Stimulated activated CD8-positive, alpha-beta memory T cell treated with anti-CD3 and anti-CD28 coated beads, Interleukin-7, amount 100 ng/mL, for 4 hours (primary cell): ENCODE measurements around the gene KATNIP.
"Not testable (repeated sequence)": the region's sequence is repeated elsewhere in the genome, so short reads cannot be mapped to it uniquely, and the experiment has no call there.

ENCODE experiments used
- DNase-seq, 2 donors: peaks; one replicate each; pipeline ENCODE4 v3.0.0-alpha.2; 2020; ENCODE audit warnings: low read depth in 2 of 2

Gene KATNIP

GRCh38 chr16:27538528-27538927 lies 11.4 kb upstream of the KATNIP start:
- no peak for DNase-seq

DNA sequence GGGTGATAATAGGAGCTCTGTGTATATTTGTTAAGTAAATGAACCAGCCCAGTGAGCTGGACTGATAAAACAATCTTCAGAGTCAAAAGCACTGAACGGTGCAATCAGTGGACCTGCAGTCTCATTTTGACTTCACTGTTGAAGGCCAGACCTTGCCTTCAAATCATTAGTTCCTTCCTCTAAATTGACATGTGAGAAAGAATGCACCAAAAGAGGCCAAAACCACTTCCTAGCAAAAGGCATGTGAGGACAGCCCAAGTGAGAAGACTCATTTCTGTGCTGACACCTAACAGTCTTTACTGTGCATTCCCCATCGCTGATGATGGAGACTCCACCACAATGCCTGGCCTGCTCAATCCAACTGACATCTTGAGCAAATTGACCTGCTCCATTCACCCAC lies 10.8 kb upstream of the KATNIP start:
- no peak for DNase-seq

- DNase-seq = no peak
These were observed 10.3 kb upstream of the KATNIP start for GRCh38 chr16:27539636-27540035.

GRCh38 chr16:27543801-27544200 lies 6.1 kb upstream of the KATNIP start:
- no peak for DNase-seq

- no peak for DNase-seq
These were observed 5.3 kb upstream of the KATNIP start for GRCh38 chr16:27544671-27545070.

DNA sequence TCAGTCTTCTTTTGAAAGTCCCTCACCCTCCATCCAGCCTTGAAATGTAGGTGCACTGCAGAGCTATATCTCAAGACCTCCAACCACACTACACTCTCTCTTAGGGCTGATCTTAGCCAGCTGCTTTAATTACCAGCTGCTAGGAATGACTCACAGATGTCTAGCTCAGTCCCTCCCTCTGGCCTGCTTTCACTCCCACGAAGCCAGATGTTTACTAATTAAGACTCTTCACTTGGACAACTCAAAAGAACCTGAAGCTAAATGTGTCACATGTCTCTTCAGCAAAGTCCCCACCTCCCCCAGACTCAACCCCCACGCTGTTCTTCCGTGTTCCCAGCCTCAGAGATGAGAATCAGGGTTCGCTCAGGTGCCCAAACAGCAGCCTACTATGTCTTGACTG lies 2.8 kb upstream of the KATNIP start:
- DNase-seq = no peak

DNA sequence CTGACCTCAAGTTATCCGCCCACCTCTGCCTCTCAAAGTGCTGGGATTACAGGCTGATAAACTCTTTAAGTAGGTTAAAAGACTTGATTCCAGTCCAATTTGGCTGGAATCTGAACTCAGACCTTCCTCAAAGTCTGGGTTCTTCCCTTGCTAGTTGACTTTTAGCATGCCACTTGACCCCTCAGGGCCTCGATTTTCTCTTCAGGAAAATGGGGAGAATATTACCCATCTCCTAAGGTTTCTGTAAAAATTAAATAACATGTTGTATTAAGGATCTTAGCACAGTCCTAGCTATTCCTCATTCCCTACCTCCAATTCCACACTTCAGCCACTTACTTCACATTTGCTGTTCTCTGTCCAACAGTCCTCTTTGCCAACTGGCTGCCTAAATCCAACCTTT lies 2.1 kb upstream of the KATNIP start:
- DNase-seq = no peak

DNA sequence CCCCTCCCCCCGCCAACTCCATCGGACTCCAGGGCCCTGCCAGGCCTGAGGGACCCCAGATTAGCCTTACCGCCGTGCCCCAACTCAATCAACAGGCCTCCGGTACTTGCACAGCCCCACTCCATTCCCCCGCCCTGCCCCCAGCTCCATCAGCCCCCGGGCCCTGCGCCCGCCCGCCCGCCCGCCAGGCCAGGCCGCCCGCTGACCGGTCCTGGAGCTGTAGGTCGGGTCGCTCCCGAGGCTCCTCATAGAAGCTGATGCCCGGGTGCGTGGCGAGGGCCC lies 539 bp upstream of the KATNIP start:
- DNase-seq = no peak

- DNase-seq = no peak
These were observed 607 bp downstream of the KATNIP start for GRCh38 chr16:27550582-27550920.

DNA sequence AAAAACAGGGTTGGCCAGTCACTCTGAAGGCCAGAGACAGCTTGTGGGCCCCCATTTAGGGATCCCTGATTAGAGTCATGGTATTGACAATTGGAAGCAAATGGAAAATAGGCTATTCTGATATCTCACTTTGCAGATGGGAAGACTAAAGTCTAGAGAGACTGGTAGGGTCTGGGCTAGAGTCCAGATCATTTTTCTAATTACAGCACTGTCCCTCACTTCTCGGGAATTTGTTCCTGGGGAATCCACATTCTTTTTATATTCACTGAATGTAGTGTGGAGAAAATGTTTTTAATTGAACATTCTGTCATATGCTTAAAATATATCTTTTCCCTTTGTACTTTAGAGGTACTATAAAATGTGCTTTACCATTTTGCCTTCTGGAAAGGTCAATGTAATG lies 1.1 kb downstream of the KATNIP start:
- DNase-seq = no peak

DNA sequence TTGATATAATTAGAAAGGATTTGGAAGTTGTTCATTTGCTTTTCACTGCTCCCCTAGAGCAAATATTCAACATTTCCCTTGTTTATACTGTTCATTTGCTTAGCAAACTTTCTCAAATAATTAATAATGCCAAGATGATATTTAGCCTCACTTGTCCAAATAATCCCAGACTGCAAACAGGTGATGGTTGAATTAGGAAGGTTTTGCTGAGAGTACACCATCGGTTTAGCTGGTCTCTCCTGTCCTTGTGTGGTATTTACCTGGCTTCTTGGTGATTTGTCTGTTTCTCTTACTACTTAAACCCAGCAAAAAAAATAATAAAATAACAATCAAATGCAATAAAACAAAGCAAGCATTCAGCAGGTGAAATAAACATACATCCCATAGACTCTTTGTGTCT lies 6.5 kb downstream of the KATNIP start:
- DNase-seq = no peak

- no peak for DNase-seq
These were observed 8.5 kb downstream of the KATNIP start for GRCh38 chr16:27558434-27558833.

DNA sequence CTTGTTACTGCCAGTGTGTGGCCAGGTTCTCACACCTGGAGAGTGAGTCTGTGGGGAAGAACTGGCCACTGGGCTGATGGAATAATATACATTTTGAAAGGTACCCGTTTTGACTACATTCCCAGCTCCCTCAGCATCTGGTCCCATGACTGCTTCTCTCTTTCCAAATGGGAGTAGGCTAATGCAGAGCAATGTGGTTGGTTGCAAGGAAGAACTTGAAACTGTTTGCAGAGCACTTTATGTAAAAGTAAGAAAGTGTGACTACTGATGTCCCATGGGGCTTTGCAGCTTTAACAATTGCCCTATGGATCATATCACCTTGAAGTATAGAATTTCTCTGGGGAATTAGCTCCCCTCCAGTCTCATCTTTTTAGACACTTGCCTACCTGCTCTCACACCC lies 9.0 kb downstream of the KATNIP start:
- DNase-seq = no peak

DNA sequence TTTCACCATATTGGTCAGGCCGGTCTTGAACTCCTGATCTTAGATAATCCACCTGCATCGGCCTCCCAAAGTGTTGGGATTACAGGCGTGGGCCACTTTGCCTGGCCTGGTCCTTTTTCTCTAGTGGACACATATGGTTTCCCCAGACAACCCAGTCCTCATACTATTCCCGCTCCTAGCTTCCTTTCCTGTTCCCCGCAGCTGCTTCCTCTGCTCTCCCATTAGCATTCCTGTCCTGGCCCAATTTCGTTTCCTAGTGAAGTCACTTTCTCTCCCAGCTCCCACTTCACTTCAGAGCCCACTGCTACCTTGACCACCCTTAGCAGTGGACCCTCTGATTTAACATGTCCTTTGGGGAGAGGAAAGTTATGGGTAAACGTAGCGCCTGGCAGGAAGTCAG lies 11.3 kb downstream of the KATNIP start:
- no peak for DNase-seq

DNA sequence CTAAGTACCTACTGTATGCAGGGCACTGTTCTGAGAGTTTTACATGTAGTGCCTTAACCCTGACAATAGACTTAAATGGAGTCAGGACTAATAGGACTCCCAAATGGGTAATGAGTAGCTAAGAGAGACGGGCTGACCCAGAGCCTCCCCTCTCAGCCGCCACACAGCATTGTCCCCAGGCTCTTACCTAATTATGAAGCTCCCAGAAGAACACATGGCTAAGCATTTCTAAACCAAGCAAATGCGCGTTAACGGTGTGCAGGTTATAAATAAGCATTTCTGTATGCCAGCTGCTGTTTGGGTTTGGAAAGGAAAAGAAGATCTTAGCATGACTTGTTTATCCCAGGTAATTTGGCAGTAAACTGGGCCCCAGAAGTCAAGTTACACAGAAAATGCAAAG lies 14.3 kb downstream of the KATNIP start:
- DNase-seq = no peak

DNA sequence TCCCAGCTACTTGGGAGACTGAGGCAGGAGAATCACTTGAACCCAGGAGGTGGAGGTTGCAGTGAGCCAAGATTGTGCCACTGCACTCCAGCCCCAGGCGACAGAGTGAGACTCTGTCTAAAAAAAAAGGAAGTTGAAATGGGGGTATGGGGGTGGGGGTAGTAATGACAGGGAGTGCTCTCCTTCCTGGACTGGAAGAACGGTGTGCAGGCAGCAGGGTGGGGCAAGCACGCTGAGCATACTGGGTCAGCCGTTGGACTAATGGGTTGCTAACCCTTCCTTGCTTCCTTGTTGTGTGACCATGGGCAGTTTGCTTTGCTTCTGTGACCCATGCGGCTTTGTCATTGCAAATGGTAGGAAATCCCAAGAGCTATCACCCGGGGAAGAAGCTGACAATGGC lies 16.5 kb downstream of the KATNIP start:
- DNase-seq = no peak

- DNase-seq = no peak
These were observed 18.1 kb downstream of the KATNIP start for GRCh38 chr16:27568077-27568476.

- not testable (repeated sequence) for DNase-seq
These were observed 21.0 kb downstream of the KATNIP start for GRCh38 chr16:27570986-27571385.

- DNase-seq = no peak
These were observed 21.7 kb downstream of the KATNIP start for GRCh38 chr16:27571433-27572326.

DNA sequence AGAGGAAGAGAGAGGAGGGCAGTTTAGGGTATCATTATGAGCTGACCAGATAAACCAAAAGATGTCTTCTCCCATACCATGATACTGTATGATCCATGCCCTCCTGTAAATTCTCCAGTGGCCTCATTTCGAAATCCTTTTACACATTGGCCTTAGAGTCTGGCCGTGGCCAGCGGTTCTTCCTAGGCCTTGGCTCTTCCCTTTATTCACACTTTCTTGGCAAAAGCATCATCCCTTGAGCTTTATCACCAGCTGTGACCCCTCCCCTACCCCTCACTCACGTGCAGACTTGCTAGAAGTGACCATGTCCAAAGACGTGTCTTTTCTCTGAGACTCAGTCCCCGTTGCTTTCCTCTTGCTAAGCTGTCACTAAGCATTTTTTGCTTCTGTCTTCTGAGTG lies 22.8 kb downstream of the KATNIP start:
- DNase-seq = no peak

DNA sequence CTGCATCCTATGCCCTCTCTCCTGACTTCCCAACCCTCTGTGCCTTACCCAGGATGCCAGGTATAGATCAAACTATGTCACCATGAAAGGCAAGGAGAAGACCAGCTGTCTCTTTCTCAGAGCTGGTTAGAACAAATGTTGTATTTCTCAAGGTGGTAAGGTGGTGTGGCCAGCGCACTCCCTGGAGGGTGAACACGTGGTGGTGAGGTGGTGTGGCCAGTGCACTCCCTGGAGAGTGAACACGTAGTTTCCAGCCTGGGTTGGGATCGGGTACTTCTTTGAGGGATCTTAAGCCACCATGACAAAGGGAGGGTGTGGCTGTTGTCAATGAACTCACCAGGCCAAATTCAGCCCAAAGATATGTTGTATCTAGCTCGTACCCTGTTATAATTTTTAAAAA lies 26.8 kb downstream of the KATNIP start:
- no peak for DNase-seq

- no peak for DNase-seq
These were observed 29.4 kb downstream of the KATNIP start for GRCh38 chr16:27579087-27579980.

DNA sequence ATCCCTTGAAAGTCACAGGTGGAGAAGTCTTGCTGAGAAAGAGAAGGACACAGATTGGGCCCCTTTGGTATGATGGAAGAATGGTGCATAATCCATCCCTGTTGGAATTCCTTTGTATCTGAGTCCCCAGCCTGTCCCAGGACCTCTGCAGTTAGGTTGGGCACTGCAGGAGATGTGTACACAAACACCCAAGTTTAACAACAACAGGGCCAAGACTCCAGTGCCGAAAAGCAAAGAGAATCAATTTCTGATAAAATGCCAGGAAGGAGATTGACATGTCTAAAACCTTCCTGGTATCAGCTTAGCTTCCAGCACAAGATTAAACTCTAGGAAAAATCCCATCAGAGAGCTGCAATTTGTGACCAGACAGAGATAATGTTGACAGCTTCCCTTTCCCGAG lies 32.9 kb downstream of the KATNIP start:
- no peak for DNase-seq
